Prostate gland (tissue), 2 donors: ENCODE results near the gene SERTAD1. TPM values are rescaled to one million over a fixed set of nuclear protein-coding genes. Genes with fewer than 3 reads are reported as not detected.

Experiments
- DNase-seq: peaks from one replicate; pipeline ENCODE4 v3.0.0-alpha.2; 2019; ENCODE audit warnings: low spot score
- H3K27ac ChIP-seq, 2 donors: fragments of 200-600 bp; sonication (generic); 2 replicates each; pipeline ENCODE4 v1.5.1; 2017 to 2019
- H3K27me3 ChIP-seq: fragments of 200-600 bp; sonication (generic); replicated peaks from 2 replicates; pipeline ENCODE4 v1.5.1; 2019; ENCODE audit not compliant: insufficient read depth
- H3K36me3 ChIP-seq, 2 donors: fragments of 200-600 bp; sonication (generic); 1 replicate in 1 of 2; 2 replicates in 1 of 2; pipeline versions ENCODE4 v1.5.1 to v1.8.1; 2017 to 2019
- H3K4me1 ChIP-seq: fragments of 200-600 bp; sonication (generic); replicated peaks from 2 replicates; pipeline ENCODE4 v1.5.1; 2019
- H3K4me3 ChIP-seq, 2 donors: fragments of 200-600 bp; sonication (generic); 2 replicates each; pipeline ENCODE4 v1.5.1; 2017 to 2019
- H3K9me3 ChIP-seq: fragments of 200-600 bp; sonication (generic); 2 replicates; pipeline ENCODE4 v1.5.1; 2017
- CTCF ChIP-seq, 4 experiments: fragments of 200-600 bp in 2 of 4; fragments of 450-650 bp in 2 of 4; sonication (generic) in 2 of 4; IDR thresholded peaks; 1 replicate in 3 of 4; 2 replicates in 1 of 4; pipeline ENCODE4 v1.5.1; 2016 to 2019; ENCODE audit warnings: antibody characterized with exemption in 4 of 4, mild to moderate bottlenecking in 2 of 4, moderate library complexity in 2 of 4
- POLR2A ChIP-seq: fragments of 450-650 bp; IDR thresholded peaks from one replicate; pipeline ENCODE4 v1.6.1; 2016; ENCODE audit warnings: antibody characterized with exemption, mild to moderate bottlenecking
- POLR2AphosphoS5 ChIP-seq: sonication (generic); formaldehyde crosslinking; IDR thresholded peaks from one replicate; pipeline ENCODE4 v1.6.1; 2017; ENCODE audit warnings: antibody characterized with exemption
- WGBS: methylation state at CpG from one replicate; pipeline ENCODE4 v1.1.5; 2018; 5-methylcytosine and 5-hydroxymethylcytosine counted together
- intact Hi-C: fragments of 100-400 bp; cut with DNase I; formaldehyde crosslinking; loops from one replicate; pipeline ENCODE4 v1.14.2; 2022
- total RNA-seq, 2 donors: library from RNA; depleted of rRNA; stranded (reverse); fragments of >200 nt; gene quantifications; one replicate each; pipeline ENCODE4 v1.1.0, GENCODE V29; 2016

SERTAD1 gene
- total RNA-seq, 2 donors from 2014 or later: 15.9 to 19.5 TPM

GRCh38 chr19:40394816-40395210, 31.0 kb downstream of the SERTAD1 start:
- Histone ChIP-seq H3K4me1 (no peaks in the 10 kb centered on the region), H3K36me3 (no peaks in the 10 kb centered on the region), H3K4me3 (no peak overlapping the region), H3K27me3 (no peaks in the 10 kb centered on the region), H3K27ac (no peak overlapping the region), H3K9me3 (no peaks in the 10 kb centered on the region)
- no peak for DNase-seq
- TF ChIP-seq POLR2A: no peak
- 59% methylated on average over 12 of the region's 13 CpGs for WGBS
- intact Hi-C loops: no loop called here

- TF ChIP-seq POLR2A (no peak), POLR2AphosphoS5 (no peak), CTCF (IDR thresholded peaks at IDR 0.05) (no peak)
- H3K27ac ChIP-seq: no peak overlapping the region
- intact Hi-C loops: no loop called here
- no peaks in the 10 kb centered on the region for H3K27me3 ChIP-seq
- no peaks in the 10 kb centered on the region for H3K36me3 ChIP-seq
- H3K9me3 ChIP-seq: no peaks in the 10 kb centered on the region
- WGBS: 89% methylated on average over 32 of the region's 41 CpGs
- DNase-seq: no peak
- no peak overlapping the region for H3K4me3 ChIP-seq
- no peaks in the 10 kb centered on the region for H3K4me1 ChIP-seq
Observed at GRCh38 chr19:40393894-40394815, 31.6 kb downstream of the SERTAD1 start.

GRCh38 chr19:40392894-40393517, 32.8 kb downstream of the SERTAD1 start:
- Histone ChIP-seq H3K27me3 (no peaks in the 10 kb centered on the region), H3K27ac (no peak overlapping the region), H3K4me1 (no peaks in the 10 kb centered on the region), H3K36me3 (no peaks in the 10 kb centered on the region), H3K4me3 (no peak overlapping the region), H3K9me3 (no peaks in the 10 kb centered on the region)
- intact Hi-C loops: no loop called here
- 62% methylated on average over 8 of the region's 9 CpGs for WGBS
- DNase-seq: peak; percentile 47
- TF ChIP-seq CTCF (IDR thresholded peaks at IDR 0.05) (peak in 3 of 4 experiments; percentile 18 to 76 (median 48)), POLR2AphosphoS5 (peak; percentile 52), POLR2A (no peak)

GRCh38 chr19:40392123-40392522, 33.7 kb downstream of the SERTAD1 start:
- Histone ChIP-seq H3K4me1 (no peaks in the 10 kb centered on the region), H3K4me3 (no peak overlapping the region), H3K9me3 (no peaks in the 10 kb centered on the region), H3K27ac (no peak overlapping the region), H3K36me3 (no peaks in the 10 kb centered on the region), H3K27me3 (no peaks in the 10 kb centered on the region)
- WGBS: 75% methylated on average over 8 of the region's 8 CpGs
- intact Hi-C loops: no loop called here
- TF ChIP-seq POLR2A (no peak), CTCF (IDR thresholded peaks at IDR 0.05) (no peak), POLR2AphosphoS5 (no peak)
- no peak for DNase-seq

GRCh38 chr19:40390084-40390742, 35.6 kb downstream of the SERTAD1 start, which contains the start of gene HIPK4:
Gene HIPK4 (minus strand): TSS chr19:40390181. CDS start chr19:40389902, 279 bp downstream.
- Histone ChIP-seq H3K4me3 (no peak within 1 kb of the TSS), H3K27ac (no peak within 1 kb of the TSS), H3K4me1 (no peaks in the 10 kb centered on the region), H3K9me3 (no peaks in the 10 kb centered on the region), H3K36me3 (no peaks in the 10 kb centered on the region), H3K27me3 (no peaks in the 10 kb centered on the region)
- no peak for TF ChIP-seq POLR2A
- TF ChIP-seq CTCF (IDR thresholded peaks at IDR 0.05): no peak
- TF ChIP-seq POLR2AphosphoS5: no peak
- intact Hi-C loops: no loop called here
- WGBS: 84% methylated on average over 10 of the region's 10 CpGs
- DNase-seq: no peak
